Activated T-cell treated with anti-CD3 and anti-CD28 coated beads, Interleukin-2, amount 50 U/mL, for 1 hour (primary cell): ENCODE results near the gene ALG14.

Experiments
- DNase-seq: peaks from one replicate; pipeline ENCODE4 v3.0.0-alpha.2; 2020

ALG14 gene

GRCh38 chr1:94979656-94980581 lies 92.8 kb downstream of the ALG14 start:
- DNase-seq: no peak

DNA sequence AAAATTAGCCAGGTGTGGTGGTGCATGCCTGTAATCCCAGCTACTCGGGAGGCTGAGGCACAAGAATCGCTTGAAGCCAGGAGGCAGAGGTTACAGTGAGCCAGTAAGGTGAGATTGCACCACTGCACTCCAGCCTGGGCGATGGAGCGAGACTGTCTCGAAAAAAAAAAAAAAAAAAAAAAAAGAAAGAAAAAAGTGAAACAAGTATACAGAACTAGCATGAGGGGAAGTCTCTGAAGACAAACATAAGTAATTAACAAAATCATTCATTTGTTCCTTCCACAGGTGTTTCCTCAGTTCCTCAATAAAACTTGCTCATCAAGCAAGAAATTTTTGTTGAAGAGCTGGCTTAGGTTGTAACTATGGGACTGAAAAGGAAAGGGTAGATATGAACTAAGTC lies 93.6 kb downstream of the ALG14 start:
- no peak for DNase-seq

DNA sequence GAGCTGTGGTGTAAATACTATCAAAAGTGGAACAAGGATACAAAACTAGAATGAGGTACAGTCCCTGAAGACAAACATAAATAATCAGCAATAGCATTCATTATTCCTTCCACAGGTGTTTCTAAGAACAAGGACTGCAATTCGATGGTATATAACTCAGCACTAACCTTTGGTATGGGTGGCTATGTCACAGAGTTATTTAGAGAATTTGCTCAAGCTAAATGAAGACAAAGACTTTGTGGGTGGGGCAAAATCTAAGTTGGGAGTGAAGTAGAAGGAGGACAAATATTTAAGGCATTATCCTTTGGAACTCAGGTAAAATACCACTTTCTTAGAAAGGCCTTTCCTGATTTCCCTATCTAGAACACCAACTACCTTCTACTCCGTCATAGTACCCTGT lies 94.3 kb downstream of the ALG14 start:
- DNase-seq: no peak

DNA sequence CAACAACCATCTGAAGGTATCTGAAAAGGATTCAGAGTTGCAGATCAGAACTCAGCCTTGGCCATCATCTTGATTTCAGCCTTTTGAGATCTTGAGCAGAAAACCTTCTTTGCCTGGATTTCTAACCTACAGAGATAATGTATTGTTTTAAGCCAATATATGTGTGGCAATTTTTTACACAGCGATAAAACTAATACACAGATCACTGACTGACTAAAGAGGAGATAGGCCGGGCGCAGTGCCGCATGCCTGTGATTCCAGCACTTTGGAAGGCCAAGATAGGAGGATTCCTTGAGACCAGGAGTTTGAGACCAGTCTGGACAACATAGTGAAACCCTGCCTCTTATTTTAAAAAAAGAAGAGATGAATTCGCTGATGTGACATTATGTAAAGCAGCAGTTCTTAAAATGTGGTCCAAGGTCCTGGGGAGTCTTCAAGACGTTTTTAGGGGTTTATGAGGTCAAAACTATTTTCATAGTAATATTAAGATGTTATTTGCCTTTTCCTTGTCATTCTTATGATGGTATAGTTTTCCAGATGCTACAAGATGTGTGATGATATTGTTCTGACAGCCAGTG lies 95.7 kb downstream of the ALG14 start:
- no peak for DNase-seq

- DNase-seq: no peak
Observed at GRCh38 chr1:94974824-94975223, 97.9 kb downstream of the ALG14 start.

GRCh38 chr1:94974241-94974640 lies 98.5 kb downstream of the ALG14 start:
- DNase-seq: no peak

GRCh38 chr1:94973309-94973922 lies 99.3 kb downstream of the ALG14 start:
- no peak for DNase-seq

GRCh38 chr1:94971491-94971924 lies 101.2 kb downstream of the ALG14 start:
- no peak for DNase-seq

DNA sequence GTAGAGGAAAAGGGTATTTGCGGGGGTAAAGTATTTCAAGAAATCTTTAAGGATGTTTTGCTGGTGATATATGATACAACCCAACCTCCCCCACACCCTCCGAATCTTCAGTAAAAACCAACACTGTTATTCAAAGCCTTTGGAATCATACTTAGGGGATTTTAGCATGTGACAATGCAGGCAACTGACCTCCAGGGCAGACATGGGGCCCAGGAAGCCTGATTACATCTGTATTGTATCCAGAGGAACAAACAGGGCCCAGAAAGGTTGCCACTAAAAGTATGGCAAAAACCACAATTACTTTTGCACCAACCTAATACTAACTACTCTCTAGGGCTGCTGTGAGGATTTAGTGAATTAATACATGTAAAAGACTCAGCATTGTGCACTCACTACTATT lies 102.0 kb downstream of the ALG14 start:
- DNase-seq: no peak

DNA sequence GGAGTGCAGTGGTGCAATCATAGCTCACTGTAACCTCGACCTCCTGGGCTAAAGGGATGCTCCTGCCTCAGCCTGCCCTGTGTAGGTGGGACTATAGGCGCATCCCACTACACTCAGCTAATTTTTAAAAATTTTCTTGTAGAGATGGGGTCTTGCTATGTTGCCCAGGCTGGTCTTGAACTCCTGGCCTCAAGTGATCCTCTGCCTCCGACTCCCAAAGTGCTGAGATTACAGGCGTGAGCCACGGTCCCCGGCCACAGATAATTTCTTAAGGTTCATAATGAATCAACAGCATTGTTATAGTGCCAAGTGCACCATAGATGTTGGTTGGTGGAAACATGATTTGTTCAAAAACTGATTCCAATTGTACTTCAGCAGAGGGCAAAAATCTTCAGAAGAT lies 103.6 kb downstream of the ALG14 start:
- DNase-seq: no peak

GRCh38 chr1:94966033-94966432 lies 106.7 kb downstream of the ALG14 start:
- no peak for DNase-seq

GRCh38 chr1:94963864-94964263 lies 108.9 kb downstream of the ALG14 start:
- no peak for DNase-seq

DNA sequence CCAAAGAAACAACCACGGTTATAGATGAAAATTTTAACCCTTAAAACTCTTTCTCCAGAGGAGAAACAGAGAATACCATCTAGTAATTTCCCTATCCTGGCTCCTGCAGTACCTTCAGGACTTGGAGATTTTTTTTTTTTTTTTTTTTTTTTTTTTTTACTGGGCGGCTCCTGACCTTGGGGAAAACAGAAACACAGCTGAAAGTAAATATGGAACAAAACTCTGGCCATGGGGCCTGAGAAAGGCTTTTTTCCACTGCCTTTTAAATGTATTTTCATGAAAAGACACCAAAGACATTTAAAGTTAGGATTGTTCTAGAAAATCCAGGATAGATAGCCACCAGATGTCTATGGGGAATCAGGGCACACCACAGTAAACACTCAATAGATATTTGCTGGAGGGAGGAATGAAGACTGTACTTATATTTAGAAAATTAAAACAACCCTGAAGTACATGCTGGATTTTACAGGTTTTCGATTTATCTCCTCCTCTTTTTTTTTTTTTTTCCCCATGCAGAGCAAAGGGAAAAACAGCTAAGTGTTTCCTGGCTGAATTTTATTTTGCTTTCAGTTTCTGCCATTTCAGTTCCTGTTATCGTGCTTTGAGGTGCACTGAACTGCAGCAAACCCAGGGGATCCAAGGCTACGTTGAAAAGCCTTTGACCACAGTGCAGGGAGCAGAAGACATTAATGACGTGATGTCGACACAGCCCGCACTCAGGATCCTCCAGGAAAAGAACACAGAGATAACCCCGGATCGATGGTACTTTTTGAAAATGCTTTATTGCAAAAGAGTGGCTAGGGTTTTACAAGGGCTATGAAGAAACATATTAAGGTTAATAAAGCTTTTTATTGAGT lies 110.1 kb downstream of the ALG14 start:
- peak; percentile 18 for DNase-seq

GRCh38 chr1:94961988-94962387 lies 110.8 kb downstream of the ALG14 start:
- no peak for DNase-seq

GRCh38 chr1:94961582-94961981 lies 111.2 kb downstream of the ALG14 start:
- DNase-seq: no peak

DNA sequence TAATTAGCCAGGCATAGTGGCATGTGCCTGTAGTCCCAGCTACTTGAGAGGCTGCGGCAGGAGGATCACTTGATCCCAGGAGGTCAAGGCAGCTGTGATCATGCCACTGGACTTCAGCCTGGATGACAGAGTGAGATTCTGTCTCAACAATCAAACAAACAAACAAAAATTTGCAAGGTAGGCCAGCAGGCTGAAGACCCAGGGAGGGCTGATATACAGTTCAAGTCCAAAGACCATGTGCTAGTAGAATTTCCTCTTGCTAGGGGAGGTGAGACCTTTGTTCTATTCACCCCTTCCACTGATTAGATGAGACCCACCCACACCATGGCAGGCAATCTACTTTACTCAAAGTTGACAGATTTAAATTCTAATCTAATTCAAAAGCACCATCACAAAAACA lies 114.7 kb downstream of the ALG14 start:
- no peak for DNase-seq

DNA sequence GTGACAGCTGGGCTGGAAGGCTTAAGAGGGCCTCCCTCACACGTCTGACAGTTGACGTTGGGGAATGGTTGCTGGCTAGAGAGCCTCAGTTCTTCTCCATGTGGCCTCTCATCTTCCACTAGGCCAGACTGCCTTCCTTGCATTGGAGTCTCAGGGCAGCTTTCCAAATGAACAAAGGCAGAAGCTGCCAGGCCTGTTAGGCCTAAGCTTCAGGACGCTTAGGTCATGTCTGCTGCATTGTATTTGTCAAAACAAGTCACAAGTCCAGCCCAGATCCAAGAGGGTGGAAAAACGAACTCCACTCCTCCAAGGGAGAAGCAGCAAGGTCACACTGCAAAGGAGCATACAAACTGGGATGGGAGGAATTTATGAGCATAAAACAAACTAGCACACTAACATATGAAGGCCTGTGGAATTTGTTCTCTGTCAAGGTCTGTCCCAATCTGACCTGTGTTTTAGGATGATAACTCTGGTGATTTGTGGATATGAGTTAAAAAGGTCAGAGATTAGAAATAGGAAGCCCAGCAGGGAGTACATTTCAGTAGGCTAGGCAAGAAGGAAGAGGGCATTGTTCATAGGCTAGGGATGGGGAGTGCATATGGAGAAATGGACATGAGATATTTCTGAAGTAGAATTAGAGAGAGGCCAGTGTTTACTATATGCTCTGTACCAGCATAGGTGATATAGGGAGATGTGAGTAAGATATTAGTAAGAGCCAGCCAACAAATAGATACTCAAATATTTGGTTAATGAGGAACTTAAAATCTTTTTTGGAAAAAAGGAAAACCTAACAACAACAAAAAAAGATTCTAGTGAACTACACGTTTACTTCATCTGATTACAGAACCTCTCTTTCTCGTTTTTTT lies 116.8 kb downstream of the ALG14 start:
- DNase-seq: no peak

DNA sequence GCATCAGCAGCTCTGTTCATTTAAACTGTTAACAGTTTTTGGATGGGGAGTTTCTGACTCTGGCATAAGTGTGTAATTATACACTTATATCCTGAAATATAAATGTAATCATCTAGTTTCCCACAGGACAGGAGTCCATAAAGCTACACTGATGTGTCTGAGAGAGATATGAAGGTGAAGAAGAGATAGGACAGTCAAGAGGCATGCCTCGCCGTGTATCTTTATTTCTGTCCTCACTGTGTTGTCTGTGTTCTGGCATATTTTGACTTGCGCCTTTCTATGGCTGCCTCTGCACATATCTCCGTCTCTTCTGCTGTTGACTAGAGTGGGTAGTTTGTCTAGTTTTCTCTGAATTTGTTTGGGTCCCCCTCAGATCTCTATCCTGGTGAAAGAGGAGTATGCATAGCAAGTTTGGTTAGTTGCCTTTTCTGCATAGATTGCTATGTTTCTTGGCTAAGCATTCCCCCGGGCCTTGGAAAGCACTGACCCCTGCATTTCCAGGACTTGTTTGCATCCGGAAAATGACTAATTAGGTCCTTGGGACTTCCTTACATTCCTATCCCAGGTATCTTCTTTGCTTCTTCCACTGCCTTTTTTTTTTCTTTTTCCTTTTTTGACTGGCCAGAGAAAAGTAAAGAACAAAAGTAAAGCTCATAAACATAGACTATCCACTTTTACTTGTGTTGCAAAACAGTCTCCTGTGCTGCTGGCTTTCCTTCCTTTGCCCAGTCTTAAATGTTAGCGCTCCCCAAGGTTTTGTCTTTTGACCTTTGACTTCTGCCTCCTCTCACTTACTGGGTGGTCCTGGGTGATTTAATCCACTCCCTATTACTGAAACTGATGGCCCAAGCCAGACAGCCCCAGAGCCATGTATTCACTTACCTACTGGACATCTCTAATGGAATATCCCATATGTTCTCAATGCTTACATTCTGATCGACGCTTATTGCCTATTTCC lies 118.2 kb downstream of the ALG14 start:
- DNase-seq: no peak

DNA sequence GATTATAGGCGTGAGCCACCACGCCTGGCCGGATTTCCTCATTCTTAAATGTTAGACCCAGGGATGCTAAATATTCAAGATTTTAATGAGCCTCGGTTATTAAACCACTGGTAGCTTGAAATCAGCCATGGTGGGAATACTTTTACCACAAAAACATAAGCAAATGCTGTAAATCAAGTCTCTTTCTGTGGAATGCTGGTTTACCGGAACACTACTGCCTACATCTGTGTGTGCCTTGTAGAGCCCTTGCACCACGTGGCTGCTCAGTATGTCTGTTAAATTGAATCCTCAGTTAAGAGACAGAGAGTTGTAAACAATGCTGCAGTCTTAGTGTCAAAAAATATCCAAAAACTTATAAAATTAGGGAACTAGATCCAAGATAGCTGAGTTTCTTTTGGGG lies 119.0 kb downstream of the ALG14 start:
- no peak for DNase-seq

DNA sequence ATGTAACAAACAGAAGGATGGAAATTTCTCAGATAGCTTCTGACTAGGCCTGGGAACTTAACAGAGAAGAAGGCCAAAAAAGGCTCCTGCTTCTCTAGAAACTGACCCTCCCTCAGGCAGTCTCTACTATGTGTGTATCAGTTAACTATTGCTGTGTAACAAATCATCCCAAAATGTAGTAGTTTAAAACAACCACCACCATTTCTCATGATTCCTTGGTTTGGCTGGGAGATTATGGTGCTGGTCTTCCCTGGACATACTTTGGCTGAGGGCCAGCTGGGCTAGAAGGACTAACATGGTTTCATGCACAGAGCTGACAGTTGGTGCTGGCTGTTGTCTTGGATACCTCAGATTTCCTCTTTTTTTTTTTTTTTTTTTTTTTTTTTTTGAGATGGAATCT lies 119.6 kb downstream of the ALG14 start:
- DNase-seq: no peak

DNA sequence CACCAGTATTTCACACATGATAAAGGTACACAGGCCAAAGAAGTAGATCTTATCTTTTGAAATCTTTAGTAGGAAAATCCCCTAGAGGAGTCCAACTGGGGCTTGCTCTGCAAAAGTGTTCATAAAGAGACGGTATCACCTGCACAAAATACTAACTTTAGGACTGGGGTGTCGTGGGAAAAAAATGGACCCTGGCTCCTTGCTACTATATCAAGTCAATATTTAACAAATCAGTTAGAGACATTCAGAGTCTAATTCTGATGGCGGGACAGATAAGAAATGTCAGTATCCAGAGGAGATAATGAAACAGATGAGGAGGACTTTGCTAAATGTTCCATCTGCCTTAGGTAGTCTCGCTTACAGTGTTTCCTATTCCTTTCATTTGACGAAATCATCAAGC lies 120.2 kb downstream of the ALG14 start:
- DNase-seq: no peak
